GM12865 (cell line): ENCODE measurements around the gene FRYL.
"Not testable (repeated sequence)": the region's sequence is repeated elsewhere in the genome, so short reads cannot be mapped to it uniquely, and the experiment has no call there.

ENCODE experiments used
- DNase-seq: peaks from one replicate; pipeline ENCODE4 v3.0.0; 2010; ENCODE audit warnings: low read depth
- H3K4me3 ChIP-seq: 2 replicates; pipeline ENCODE4 v1.5.1; 2011; ENCODE audit warnings: mild to moderate bottlenecking, low read depth, low read length, control low read depth
- TF ChIP-seq, protein P1 (sequence below): IDR thresholded peaks from 2 replicates; pipeline ENCODE4 v1.5.1; 2011; ENCODE audit warnings: low read length, control low read depth, low read depth, inconsistent platforms; ENCODE audit not compliant: insufficient read depth; ENCODE audit errors: missing control alignments

Gene FRYL

DNA sequence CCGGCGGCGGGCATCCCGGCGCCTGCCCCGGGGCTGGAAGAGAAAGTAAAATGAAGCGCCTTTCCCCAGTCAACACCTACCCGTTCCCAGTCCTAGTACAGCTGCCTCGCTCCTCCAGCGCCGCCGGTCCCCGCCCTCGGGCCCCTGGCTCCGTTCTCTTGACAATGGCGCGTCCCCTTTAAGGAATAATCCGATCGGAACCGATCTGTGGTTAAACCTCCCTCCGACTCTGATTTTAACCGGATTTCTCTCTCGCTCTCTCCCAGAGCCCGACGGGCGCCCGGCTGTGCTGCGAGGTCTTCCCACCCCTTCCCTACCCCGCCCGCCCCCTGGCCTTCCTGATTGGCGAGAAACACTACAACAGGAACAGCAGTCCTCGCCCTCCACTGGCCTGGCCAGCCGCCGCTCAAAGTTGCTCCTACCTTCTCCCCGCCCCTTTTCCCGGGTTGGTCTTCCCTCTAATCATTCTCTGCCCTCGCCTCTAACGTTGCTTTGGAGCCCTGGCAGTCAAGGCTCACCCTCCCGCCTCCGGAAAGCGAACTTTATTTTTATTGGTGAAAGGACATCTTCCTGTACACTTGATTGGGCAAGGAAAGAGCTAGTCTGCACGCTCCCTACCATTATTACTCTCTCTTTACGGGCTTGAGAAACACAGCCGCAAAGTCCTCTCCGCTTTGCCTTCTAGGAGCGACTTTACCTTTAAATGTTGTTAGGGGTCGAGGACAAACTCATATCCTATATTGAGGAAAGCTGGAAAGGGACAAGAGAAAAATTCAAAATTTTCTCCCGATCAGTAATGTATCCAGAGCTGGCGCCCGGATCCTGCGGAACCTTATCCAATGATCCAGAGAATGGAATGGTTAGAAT lies at the start of gene FRYL:
TSS of gene FRYL (minus strand) at position 282 of the 867 bp plus-strand sequence. CDS start 145,869 bp downstream, outside the sequence.
- DNase-seq = peak; percentile 100
- TF ChIP-seq, protein P1, sequence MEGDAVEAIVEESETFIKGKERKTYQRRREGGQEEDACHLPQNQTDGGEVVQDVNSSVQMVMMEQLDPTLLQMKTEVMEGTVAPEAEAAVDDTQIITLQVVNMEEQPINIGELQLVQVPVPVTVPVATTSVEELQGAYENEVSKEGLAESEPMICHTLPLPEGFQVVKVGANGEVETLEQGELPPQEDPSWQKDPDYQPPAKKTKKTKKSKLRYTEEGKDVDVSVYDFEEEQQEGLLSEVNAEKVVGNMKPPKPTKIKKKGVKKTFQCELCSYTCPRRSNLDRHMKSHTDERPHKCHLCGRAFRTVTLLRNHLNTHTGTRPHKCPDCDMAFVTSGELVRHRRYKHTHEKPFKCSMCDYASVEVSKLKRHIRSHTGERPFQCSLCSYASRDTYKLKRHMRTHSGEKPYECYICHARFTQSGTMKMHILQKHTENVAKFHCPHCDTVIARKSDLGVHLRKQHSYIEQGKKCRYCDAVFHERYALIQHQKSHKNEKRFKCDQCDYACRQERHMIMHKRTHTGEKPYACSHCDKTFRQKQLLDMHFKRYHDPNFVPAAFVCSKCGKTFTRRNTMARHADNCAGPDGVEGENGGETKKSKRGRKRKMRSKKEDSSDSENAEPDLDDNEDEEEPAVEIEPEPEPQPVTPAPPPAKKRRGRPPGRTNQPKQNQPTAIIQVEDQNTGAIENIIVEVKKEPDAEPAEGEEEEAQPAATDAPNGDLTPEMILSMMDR = no peak

DNA sequence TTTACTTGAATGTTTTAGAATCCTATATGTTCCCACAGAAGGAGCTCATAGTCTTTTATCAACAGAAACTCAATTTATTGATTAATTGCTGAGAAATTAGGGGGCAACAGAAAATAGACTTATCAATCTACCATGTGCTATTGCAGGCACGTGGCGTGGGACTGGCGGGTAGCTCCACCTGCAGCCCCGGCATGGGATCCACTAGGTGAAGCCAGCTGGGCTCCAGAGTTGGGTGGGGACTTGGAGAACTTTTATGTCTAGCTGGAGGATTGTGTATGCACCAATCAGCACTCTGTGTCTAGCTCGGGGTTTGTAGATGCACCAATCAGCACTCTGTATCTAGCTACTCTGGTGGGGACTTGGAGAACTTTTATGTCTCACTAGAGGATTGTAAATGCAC lies 47.5 kb upstream of the FRYL start:
- H3K4me3 ChIP-seq = no peak overlapping the region
- TF ChIP-seq, protein P1 = no peak

More for the DNA sequence above, at the start of gene FRYL:
- H3K4me3 ChIP-seq = peak within 1 kb of the TSS; percentile 97

DNA sequence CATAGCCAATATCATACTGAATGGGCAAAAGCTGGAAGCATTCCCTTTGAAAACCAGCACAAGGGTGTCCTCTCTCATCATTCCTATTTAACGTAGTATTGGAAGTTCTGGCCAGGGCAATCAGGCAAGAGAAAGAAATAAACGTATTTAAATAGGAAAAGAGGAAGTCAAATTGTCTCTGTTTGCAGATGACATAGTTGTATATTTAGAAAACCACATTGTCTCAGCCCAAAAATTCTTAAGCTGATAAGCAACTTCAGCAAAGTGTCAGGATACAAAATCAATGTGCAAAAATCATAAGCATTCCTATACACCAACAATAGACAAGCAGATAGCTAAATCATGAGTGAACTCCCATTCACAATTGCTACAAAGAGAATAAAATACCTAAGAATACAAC lies 41.4 kb upstream of the FRYL start:
- not testable (repeated sequence) for H3K4me3 ChIP-seq, DNase-seq

More for the DNA sequence above, 47.5 kb upstream of the FRYL start:
- DNase-seq = no peak

DNA sequence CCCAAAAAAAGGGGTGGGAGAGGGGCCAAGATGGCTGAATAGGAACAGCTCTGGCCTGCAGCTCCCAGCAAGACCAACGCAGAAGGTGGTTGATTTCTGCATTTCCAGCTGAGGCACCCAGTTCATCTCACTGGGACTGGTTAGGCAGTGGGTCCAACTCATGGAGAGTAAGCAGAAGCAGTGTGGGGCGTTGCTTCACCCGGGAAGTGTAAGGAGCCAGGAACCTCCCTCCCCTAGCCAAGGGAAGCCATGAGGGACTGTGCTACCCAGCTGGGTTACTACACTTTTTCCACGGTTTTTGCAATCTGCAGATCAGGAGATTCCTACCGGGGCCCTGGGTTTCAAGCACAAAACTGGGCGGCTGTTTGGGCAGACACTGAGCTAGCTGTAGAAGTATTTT lies 36.9 kb upstream of the FRYL start:
- H3K4me3 ChIP-seq = no peak overlapping the region
- TF ChIP-seq, protein P1 = no peak
- DNase-seq = no peak

DNA sequence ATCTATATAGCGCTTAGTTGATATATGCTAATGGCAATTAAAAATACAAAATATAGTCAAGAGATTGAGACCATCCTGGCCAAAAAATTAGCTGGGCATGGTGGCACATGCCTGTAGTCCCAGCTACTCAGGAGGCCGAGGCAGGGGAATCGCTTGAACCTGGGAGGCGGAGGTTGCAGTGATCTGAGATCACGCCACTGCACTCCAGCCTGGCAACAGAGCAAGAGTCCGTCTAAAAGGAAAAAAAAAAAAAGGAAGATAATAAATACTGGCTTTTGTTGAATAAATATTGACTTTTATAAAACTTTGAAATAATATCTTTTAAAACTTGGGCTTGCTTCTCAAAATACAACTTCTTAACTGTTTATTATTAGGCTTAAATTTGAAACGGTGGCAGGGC lies 36.2 kb upstream of the FRYL start:
- DNase-seq, H3K4me3 ChIP-seq: not testable (repeated sequence)

DNA sequence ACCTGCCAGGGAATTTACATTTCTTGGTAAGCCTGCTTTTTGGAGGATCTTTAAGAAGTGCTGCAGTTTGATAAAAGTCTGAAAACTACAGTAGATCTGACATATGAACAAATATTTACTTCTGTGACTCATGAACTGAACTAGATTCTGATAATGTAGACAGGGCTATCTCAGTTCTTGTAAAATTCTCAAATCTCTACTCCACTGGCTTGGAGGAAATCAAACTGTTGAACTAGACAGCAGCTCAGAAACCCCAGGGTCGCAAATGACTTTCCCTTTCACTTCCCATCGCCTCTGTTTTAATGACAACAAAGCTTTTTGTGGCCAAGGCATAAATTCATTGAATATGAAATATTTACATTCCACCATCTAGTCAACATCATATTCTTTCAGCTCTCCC lies 35.4 kb upstream of the FRYL start:
- no peak overlapping the region for H3K4me3 ChIP-seq
- TF ChIP-seq, protein P1 = no peak
- peak; percentile 68 for DNase-seq

DNA sequence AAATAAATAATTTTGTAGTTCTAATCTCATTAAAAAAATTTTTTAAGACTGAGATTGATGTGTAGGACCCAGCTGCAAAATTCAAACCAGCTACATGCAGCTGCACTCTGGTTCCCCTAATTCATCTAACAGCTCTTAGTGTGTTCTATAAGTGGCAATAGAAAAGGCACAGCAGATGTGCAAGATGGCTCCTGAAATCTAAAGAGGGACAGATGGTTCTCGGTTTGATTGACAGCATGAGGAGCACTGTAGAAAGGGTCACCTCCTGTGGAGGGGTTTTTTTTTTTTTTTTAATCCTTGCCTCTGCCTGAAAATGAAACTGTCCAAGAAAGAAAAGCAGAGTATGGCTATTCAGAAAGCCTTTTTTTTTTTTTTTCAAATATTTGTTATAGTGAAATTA lies 33.9 kb upstream of the FRYL start:
- TF ChIP-seq, protein P1 = no peak
- H3K4me3 ChIP-seq = no peak overlapping the region
- DNase-seq = peak; percentile 78

DNA sequence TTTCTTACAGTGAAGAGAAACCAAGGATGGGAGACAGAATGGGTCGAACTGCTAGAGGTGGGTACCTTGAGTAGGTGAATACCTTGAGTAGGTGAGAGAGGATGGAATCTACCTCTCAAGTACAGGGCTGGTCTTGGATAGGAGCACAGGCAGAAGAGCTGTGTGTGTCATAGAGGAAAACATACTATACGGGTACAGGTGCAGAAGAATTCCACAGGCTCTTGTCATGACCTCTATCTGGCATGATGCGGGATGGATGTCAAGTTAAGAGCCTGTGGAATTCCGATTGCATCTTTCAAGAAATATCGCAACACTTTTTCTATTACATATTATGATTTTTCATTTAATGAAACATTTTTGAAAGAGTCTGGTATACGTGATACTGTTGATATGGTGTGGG lies 32.8 kb upstream of the FRYL start:
- TF ChIP-seq, protein P1 = no peak
- no peak overlapping the region for H3K4me3 ChIP-seq
- DNase-seq = no peak
